Measurements from ENCODE around the gene TRAK2.

DNA sequence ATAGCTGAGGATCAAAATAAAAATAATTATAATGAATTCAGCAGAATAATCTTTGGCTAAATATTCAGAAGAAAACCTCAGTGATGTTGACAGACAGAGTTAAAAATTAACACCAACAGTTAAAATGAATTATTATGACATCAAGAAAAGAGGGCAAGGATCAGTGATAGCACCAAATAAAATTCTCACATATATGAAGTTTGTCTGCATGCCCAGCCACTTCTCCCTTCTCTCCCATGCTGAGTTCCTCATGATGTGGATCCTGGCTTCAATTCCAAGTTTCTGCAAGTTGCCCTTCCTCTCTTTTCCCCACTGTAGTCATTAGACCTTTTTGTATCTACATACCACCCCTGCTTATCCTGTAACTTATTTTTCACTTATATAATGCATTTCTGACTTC, 7.1 kb upstream of the TRAK2 start:
- TF ChIP-seq, protein P1, sequence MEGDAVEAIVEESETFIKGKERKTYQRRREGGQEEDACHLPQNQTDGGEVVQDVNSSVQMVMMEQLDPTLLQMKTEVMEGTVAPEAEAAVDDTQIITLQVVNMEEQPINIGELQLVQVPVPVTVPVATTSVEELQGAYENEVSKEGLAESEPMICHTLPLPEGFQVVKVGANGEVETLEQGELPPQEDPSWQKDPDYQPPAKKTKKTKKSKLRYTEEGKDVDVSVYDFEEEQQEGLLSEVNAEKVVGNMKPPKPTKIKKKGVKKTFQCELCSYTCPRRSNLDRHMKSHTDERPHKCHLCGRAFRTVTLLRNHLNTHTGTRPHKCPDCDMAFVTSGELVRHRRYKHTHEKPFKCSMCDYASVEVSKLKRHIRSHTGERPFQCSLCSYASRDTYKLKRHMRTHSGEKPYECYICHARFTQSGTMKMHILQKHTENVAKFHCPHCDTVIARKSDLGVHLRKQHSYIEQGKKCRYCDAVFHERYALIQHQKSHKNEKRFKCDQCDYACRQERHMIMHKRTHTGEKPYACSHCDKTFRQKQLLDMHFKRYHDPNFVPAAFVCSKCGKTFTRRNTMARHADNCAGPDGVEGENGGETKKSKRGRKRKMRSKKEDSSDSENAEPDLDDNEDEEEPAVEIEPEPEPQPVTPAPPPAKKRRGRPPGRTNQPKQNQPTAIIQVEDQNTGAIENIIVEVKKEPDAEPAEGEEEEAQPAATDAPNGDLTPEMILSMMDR (conservative IDR thresholded peaks at IDR 0.05 in 1 of 2, IDR thresholded peaks at IDR 0.05 in 1 of 2; ENCODE audit: low read depth in 1 of 2, low read length in 2 of 2), result no peak
- TF ChIP-seq EZH2 (IDR thresholded peaks at IDR 0.05; ENCODE audit: low read length, missing control alignments), result no peak

All from fibroblast of lung (primary cell).